SK-N-MC (cell line): ENCODE data around the gene PPM1K.

Experiments
- EZH2 ChIP-seq: fragments of 200-600 bp; sonication (generic); IDR thresholded peaks from one replicate; pipeline ENCODE4 v1.6.1; 2017; ENCODE audit warnings: antibody characterized with exemption
- FOXP2 ChIP-seq: optimal IDR thresholded peaks from 2 replicates; pipeline ENCODE3; 2011; ENCODE audit warnings: mild to moderate bottlenecking, moderate library complexity; ENCODE audit not compliant: insufficient read depth; ENCODE audit errors: extremely low read length, control extremely low read depth
- POLR2AphosphoS5 ChIP-seq: IDR thresholded peaks from 2 replicates; pipeline ENCODE4 v1.6.1; 2012; ENCODE audit warnings: mild to moderate bottlenecking, low read depth, low read length, borderline replicate concordance

DNA sequence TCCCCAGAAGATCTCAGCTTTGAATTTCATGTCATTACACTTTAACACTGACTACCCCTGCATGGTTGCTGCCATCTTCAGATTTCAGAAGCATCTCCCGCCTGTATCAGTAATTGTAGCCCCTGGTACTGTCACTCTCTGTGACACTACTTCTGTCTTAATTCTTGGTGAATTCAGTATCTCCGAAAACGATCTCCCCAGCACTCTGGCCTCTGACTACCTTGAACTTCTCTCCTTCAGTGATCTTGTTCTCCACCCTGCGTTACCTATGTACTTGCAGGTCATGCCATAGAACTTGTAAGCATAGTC lies 72.2 kb downstream of the PPM1K start:
- TF ChIP-seq EZH2 (no peak), POLR2AphosphoS5 (no peak), FOXP2 (no peak)
